ENCODE data around the gene IFITM5.
"Not testable (repeated sequence)": the region's sequence is repeated elsewhere in the genome, so short reads cannot be mapped to it uniquely, and the experiment has no call there.

The IFITM5 gene

GRCh38 chr11:288478-289397, 10.6 kb downstream of the IFITM5 start, which contains the start of gene PGGHG:
TSS of gene PGGHG (plus strand) at chr11:289126. CDS start at chr11:289817, 691 bp downstream.
- no peak for TF ChIP-seq CTCF (conservative IDR thresholded peaks at IDR 0.05; ENCODE audit: low read depth, low read length)
- peak within 1 kb of the TSS; percentile 56 for H3K4me3 ChIP-seq (ENCODE audit: low read depth, low read length)
- DNase-seq (ENCODE audit: low read depth) = no peak

- no peak for TF ChIP-seq CTCF (conservative IDR thresholded peaks at IDR 0.05; ENCODE audit: low read depth, low read length)
- peak overlapping the region; percentile 56 for H3K4me3 ChIP-seq (ENCODE audit: low read depth, low read length)
- no peak for DNase-seq (ENCODE audit: low read depth)
Measured at GRCh38 chr11:287821-288477, 11.4 kb downstream of the IFITM5 start.

- H3K4me3 ChIP-seq (ENCODE audit: low read depth, low read length) = not testable (repeated sequence)
Measured at GRCh38 chr11:286977-287820, 12.1 kb downstream of the IFITM5 start.

GRCh38 chr11:285894-286220, 13.5 kb downstream of the IFITM5 start:
- TF ChIP-seq CTCF (conservative IDR thresholded peaks at IDR 0.05; ENCODE audit: low read depth, low read length) = no peak
- DNase-seq (ENCODE audit: low read depth) = no peak
- no peak overlapping the region for H3K4me3 ChIP-seq (ENCODE audit: low read depth, low read length)

More at GRCh38 chr11:286977-287820, 12.1 kb downstream of the IFITM5 start:
- DNase-seq (ENCODE audit: low read depth) = not testable (repeated sequence)

- DNase-seq (ENCODE audit: low read depth) = no peak
- H3K4me3 ChIP-seq (ENCODE audit: low read depth, low read length) = no peak overlapping the region
- TF ChIP-seq CTCF (conservative IDR thresholded peaks at IDR 0.05; ENCODE audit: low read depth, low read length) = no peak
Measured at GRCh38 chr11:285021-285893, 14.1 kb downstream of the IFITM5 start.

GRCh38 chr11:284105-285020, 15.0 kb downstream of the IFITM5 start:
- TF ChIP-seq CTCF (conservative IDR thresholded peaks at IDR 0.05; ENCODE audit: low read depth, low read length) = no peak
- H3K4me3 ChIP-seq (ENCODE audit: low read depth, low read length) = no peak overlapping the region
- DNase-seq (ENCODE audit: low read depth) = no peak
